Lower leg skin (tissue), 3 donors: ENCODE results near the gene DDX51.

ENCODE experiments used
- CTCF ChIP-seq, 3 donors: fragments of 450-650 bp; IDR thresholded peaks; one replicate each; pipeline ENCODE4 v1.5.1; 2016; ENCODE audit warnings: antibody characterized with exemption in 3 of 3, mild to moderate bottlenecking in 3 of 3, moderate library complexity in 2 of 3
- POLR2A ChIP-seq, 2 donors: fragments of 450-650 bp; IDR thresholded peaks; one replicate each; pipeline ENCODE4 v1.6.1; 2016 to 2017; ENCODE audit warnings: antibody characterized with exemption in 2 of 2, mild to moderate bottlenecking in 1 of 2, moderate library complexity in 1 of 2

DNA sequence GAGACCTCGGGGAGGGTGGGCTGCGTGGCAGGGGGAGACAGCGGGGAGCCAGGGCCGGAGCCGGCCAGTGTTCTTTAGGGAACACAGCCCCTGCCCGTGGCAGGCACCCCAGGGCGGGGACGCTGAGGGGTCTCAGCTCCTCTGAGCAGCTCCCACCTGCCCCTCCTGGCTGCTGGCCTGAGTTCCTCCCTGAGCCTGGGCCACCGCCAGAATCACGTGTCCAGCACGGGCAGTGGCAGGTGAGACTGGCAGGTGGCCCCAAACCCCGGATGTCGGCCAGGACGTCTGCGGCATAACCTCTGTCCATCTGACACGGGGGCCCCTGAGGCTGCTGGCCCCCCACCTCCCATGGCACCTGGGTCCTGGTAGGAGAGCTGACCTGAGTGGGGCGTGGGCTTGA lies 25.3 kb upstream of the DDX51 start:
- no peak for TF ChIP-seq CTCF (IDR thresholded peaks at IDR 0.05)
- no peak for TF ChIP-seq POLR2A (IDR thresholded peaks at IDR 0.05)
